Stimulated activated CD4-positive, alpha-beta T cell treated with anti-CD3 and anti-CD28 coated beads, TNF-alpha, amount 100 ng/mL, for 1 hour (primary cell): ENCODE results near the gene TLE7.

Experiments used
- DNase-seq, 3 donors: peaks; one replicate each; pipeline ENCODE4 v3.0.0-alpha.2; 2020; ENCODE audit warnings: low read depth in 3 of 3, low spot score in 1 of 3

The TLE7 gene

GRCh38 chr16:71449020-71449419, 7.2 kb upstream of the TLE7 start:
- DNase-seq, result no peak

- no peak for DNase-seq
These were observed 6.5 kb upstream of the TLE7 start for GRCh38 chr16:71448274-71448866.

DNA sequence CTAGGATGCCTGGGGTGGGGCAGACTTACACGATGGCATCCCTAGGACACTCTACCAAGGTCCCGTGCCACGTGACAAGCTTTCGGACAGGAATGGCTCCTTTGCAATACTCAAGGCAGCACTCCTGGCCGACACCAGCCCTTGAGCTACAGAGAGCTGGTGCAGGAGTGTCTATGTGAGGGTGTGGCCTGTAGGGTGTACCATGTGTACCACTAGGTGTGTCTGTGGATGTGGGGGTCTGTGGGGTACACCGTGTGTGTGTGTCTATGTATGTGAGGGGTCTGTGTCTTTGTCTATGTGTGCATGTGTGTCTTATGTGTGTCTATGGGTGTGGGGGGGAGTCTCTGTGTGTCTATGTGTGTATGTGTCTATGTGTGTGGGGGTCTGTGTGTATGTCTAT, 1.9 kb upstream of the TLE7 start:
- DNase-seq, result no peak

DNA sequence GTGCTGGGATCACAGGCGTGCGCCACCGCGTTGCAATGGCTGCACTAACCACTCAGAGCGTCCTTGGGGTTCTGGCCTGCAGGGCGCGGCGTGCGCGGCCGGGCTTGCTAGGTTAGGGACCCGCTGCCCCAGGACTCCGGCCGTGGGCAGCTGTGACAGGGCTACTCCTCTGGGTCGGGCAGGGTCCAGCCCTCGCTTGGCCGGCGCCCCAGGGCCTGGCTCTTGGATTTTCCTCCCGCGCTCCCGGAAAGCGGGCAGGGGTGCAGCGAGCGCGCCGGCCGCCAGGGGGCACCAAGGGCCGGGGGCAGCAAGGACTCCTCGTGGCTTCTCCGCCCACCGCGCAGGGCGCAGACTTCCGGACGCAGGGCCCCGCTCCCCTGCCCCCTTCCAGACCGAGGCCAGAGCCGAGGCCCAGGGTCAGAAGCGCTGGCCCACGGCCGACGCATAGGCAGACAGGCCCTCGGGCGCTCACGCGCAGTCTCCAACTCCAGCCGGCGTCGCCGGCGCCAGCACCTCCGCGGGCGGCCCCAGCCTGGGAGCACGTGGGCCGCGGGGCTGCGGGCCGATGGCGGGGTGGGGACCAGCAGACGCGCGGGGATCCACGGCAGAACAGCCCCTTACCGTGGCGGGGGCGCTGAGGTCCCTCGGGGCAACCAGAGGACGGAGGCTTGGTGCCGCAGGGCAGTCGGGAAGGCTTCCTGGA, 355 bp downstream of the TLE7 start:
- DNase-seq, result peak in 1 of 3 donors; percentile 13

DNA sequence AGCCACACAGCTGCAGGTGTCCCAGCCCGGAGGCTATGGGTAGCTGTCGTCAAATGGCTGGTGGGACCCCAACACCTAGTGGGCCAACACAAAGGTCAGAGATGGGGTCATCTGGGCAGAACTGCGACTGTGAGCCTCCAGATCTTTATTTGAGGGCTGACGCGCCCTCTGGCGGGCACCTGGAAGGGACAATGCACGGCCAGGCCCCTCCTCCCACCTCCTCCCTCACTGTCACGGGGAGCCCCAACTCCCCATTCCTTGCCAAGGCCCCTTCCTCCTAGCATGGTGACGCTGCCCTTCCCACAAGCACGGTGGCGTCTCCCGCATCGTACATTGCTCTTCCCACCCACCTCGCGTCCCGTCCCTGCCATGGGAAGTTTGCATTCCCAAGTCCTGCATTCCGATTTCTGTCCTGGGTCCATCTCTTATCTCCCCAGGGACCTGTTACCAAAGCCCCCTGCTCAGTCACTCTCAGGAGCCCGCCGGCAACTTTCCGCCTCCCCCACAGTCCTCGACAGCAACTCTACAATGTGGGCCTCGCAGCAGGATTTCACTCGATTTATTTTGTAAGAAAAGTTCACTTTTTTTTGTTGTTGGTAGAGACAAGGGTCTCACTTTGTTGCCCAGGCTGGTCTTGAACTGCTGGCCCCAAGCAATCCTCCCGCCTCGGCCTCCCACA, 1.0 kb downstream of the TLE7 start:
- no peak for DNase-seq

GRCh38 chr16:71439523-71439922, 2.3 kb downstream of the TLE7 start:
- DNase-seq, result no peak

GRCh38 chr16:71436473-71436872, 5.4 kb downstream of the TLE7 start:
- no peak for DNase-seq

- no peak for DNase-seq
These were observed 8.9 kb downstream of the TLE7 start for GRCh38 chr16:71432906-71433305.

- DNase-seq, result no peak
These were observed 9.9 kb downstream of the TLE7 start for GRCh38 chr16:71431991-71432390.

DNA sequence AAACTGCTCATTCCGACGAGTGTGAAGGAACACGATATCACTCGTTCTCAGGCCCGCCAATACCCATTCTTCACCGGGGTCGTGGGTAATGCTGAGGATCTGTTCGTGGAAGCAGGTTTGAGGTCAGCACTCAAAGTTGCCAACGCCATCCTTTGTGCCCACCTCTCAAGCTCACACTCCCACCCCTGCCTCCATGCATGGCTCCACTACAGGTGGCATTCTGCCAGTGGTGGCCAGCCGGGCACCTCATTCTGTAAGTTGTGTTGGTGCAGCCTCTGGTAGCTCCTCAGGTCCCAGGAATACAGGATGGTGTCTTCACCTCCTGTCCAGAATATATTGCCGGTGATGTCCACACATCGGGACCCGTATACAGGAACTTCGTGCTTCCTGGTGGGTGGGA, 10.7 kb downstream of the TLE7 start:
- no peak for DNase-seq

DNA sequence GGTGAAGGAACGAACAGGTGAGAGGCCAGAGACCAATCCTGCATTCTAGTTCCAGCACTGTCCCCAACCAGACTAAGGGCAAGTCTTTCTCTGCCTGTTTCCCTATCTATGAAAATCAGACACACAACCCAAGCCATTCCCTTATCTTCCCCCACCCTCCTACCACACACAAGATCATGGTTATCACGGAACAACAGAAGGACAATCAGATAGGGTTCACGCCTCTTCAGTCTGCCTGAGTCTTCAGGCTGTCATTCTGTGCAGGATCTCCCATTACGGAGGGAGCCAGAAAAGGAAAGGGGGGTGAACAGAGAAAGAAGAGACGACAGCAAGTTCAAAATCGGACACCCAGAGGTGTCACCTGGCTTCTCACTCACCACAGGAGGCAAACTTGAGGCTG, 11.1 kb downstream of the TLE7 start:
- DNase-seq, result no peak

- no peak for DNase-seq
These were observed 12.3 kb downstream of the TLE7 start for GRCh38 chr16:71429581-71429980.

- no peak for DNase-seq
These were observed 13.0 kb downstream of the TLE7 start for GRCh38 chr16:71428883-71429282.

DNA sequence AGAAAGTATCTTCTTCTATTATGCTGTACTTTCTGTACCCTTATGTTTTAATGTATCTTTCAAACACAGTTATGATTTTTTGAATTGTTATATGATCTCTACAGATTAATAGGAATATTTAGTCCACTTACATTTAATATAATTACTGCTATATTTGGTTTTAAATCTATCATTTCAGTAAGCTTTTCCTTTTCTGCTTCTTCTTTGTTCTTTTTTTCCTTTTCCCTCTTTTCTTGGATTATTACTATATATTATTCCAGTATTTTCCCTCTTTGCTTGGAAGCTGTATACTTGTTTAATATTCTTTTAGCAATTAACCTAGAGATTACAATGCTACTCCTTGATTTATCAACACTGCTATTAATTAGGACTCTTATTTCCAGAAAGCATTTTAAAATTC, 13.5 kb downstream of the TLE7 start:
- no peak for DNase-seq

DNA sequence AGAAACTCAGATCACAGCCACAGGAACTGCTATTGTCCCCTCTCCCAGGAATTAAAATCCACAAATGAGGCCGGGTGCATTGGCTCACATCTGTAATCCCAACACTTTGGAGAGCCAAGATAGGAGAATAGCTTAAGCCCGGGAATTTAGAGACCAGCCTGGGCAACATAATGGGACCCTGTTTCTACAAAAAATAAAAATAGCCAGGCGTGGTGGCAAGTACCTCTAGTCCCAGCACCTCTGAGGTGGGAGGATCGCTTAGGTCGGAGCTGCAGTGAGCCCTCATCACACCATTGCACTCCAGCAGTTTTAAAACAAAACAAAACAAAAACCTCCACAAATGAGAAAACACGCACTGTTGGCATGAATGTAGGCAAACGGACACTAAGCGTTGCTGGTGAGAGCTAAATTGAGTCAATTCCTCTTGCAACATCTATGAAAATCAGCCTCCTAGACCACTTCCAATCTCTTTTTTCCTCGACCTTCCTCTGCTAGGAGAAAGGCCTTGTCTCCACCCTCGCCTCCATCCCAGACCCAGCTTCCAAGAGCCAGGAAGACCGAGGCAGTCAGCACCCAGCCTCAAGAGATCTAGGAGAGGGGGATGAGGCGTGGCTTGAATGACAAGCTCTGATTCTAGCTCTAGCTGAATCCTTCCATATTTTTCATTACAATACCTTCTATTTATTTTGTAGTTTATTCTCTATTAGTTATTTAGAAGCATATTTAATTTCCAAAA, 14.8 kb downstream of the TLE7 start:
- no peak for DNase-seq

DNA sequence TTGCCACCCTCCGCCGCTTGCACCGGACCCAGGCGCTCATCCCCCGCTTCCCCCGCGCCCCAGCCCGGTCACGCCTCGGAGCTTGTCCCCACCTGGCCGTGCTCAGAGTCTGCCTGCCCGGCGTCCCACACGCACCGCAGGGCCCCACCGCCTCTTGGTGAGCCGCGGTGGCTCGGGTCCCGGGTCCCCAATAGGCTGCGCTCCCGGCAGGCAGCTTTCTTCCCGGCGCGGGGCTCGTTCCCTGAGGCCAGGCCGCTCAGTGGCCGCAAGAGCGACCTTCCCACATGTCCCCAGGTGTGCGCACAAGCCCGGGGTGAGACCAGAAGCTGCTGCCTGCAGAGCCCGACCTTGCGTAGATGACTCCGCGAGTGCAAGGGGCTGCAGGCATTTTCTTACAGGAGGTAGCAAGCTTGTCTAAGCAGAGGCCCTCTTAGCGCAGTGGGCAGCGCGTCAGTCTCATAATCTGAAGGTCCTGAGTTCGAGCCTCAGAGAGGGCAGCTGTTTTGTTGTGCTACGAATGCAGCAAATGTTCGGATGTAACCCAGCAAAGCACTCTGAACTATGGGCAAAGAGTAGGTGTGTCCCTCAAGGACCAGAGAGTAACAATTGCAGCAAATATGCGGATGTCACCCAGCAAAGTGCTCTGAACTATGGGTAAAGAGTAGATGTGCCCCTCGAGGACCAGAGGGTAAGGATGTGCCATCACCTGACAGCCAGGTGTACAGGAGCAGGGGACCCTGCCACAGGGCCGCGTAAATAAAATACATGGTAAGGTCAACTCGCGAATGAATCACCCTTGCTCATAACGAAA, 15.6 kb downstream of the TLE7 start:
- no peak for DNase-seq

GRCh38 chr16:71425746-71426068, 16.1 kb downstream of the TLE7 start:
- no peak for DNase-seq

GRCh38 chr16:71424626-71425025, 17.2 kb downstream of the TLE7 start:
- DNase-seq, result no peak

GRCh38 chr16:71423865-71424264, 18.0 kb downstream of the TLE7 start:
- no peak for DNase-seq

DNA sequence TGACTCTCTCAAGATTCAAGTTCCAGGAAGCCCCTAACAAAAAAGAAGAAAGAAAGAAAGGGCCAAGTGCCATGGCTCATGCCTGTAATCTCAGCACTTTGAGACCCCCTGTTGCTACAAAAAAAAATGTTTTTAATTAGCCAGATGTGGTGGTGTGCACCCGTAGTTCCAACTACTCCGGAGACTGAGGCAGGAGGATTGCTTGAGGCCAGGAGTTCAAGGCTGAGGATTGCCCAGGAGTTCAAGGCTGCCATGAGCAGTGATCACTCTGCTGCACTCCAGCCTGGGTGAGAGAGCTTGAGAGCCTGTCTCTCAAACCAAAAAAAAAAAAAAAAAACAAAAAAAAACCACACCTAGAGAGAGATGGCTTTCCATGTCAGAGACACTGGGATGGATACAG, 18.8 kb downstream of the TLE7 start:
- no peak for DNase-seq

GRCh38 chr16:71421911-71422310, 19.9 kb downstream of the TLE7 start:
- no peak for DNase-seq
